Caki2 (cell line): ENCODE results near the gene ADGRB2. TPM values are rescaled to one million over a fixed set of nuclear protein-coding genes. Genes with fewer than 3 reads are reported as not detected.

ENCODE experiments used
- DNase-seq: peaks from one replicate; pipeline ENCODE4 v3.0.0-alpha.2; 2015; ENCODE audit warnings: low read depth
- in situ Hi-C: cut with HindIII; loops from 2 replicates; pipeline ENCODE4 v1.10.0; 2016; ENCODE audit warnings: low sequenced_read_pairs, low pct_unique_long_range_greater_than_20kb, mixed read lengths
- total RNA-seq: library from RNA; depleted of rRNA; stranded (reverse); fragments of >200 nt; shearing (Covaris generic); gene quantifications from 2 replicates; pipeline ENCODE4 v1.2.3, GENCODE V29; 2014; ENCODE audit warnings: low replicate concordance

ADGRB2 gene
- total RNA-seq, 1 experiment from 2014 or later, result 13.7 TPM

- DNase-seq, result no peak
- in situ Hi-C loops, result no loop called here
Measured at GRCh38 chr1:31700468-31701090, 63.6 kb downstream of the ADGRB2 start.

- in situ Hi-C loops, result no loop called here
- DNase-seq, result no peak
Measured at GRCh38 chr1:31699341-31699891, 64.7 kb downstream of the ADGRB2 start.

DNA sequence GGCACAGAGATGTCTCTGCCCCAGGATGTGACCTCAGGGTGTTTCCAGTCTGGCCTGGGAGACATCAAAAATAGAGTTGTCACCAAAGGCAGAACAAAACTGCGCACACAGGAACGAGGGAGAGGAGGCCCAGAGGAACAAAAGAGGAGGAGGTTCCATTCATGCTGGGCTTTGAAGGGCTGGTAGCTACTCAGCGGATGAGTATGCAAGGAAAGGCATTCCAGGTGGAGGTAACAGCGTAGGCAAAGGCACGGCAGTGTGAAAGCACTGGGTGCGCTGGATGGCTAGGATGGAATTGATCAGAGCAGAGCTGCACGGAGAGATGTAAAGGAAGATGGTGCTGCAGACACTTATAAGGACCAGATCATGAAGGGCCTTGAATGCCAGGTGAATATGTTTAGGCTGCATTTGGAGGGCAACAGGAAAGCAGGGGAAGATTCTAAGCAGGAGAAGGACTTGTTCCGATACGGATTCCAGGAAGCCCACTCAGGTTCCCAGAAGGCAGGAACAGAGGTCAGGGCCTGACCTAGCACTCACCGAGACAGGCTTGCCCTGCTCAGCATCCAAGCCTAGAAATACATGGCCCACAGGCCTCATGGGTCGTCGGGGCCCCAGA is 66.7 kb downstream of the ADGRB2 start:
- no peak for DNase-seq
- in situ Hi-C loops, result no loop called here

- DNase-seq, result no peak
- in situ Hi-C loops, result no loop called here
Measured at GRCh38 chr1:31696242-31696641, 67.9 kb downstream of the ADGRB2 start.

- in situ Hi-C loops, result no loop called here
- no peak for DNase-seq
Measured at GRCh38 chr1:31695327-31695726, 68.8 kb downstream of the ADGRB2 start.

DNA sequence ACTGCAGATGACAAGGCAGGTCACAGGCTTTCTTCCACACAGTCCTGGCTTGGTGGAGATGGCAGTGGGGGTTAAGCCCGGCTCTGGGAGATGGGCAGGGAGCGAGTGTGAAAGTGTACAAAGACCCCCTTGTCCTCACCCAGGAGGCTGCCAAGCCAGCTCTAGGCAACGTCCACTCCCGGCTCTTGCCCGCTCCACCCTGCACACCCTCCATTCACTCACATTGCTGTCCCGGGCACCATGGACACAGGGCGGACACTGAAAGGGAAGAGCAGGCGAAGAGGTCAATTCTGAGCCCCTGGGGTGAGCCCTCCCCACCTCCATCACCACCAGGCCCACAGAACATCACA is 69.2 kb downstream of the ADGRB2 start:
- no peak for DNase-seq
- in situ Hi-C loops, result no loop called here

GRCh38 chr1:31694069-31694963 is 69.8 kb downstream of the ADGRB2 start:
- in situ Hi-C loops, result no loop called here

DNA sequence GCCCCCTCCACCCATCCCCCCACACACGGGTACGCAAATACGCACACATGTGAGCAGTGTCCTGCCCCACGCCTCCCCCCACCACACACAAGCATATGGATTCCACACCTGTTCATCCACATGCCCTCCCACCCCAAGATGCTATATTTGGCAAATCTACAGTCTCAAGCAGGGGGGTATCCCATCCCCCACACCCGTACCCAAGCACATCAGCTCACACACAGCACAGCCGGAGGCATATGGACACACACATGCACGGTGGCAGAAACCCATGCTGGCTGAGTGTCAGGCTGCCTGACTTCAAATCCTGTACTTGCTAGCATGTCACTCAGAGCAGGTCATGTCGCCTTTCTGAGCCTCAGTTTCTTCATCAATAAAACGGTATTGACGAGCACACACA is 70.9 kb downstream of the ADGRB2 start:
- in situ Hi-C loops, result no loop called here

More at GRCh38 chr1:31694069-31694963, 69.8 kb downstream of the ADGRB2 start:
- DNase-seq, result no peak

DNA sequence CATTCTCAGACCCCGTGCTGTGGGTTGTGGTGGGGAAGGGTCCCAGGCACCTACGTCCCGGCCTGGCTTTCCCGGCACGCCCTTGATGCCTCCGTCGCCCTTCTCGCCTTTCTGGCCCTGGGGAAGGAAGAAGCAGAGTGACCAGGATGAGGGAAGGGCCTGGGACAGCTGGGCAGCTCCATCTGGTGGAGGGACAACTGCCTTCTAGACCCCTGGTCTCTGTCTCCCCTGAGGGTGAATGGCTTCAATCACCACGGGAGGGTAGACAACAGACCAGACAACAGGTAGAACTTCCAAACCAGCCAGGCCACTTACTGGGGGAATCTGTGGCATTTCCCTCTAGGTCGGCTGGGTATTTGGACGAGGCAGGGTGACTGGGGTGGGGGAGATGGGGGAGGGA is 72.2 kb downstream of the ADGRB2 start:
- in situ Hi-C loops, result no loop called here
- DNase-seq, result no peak

More for the DNA sequence above, 70.9 kb downstream of the ADGRB2 start:
- no peak for DNase-seq

GRCh38 chr1:31691446-31691845 is 72.7 kb downstream of the ADGRB2 start:
- no peak for DNase-seq
- in situ Hi-C loops, result no loop called here

DNA sequence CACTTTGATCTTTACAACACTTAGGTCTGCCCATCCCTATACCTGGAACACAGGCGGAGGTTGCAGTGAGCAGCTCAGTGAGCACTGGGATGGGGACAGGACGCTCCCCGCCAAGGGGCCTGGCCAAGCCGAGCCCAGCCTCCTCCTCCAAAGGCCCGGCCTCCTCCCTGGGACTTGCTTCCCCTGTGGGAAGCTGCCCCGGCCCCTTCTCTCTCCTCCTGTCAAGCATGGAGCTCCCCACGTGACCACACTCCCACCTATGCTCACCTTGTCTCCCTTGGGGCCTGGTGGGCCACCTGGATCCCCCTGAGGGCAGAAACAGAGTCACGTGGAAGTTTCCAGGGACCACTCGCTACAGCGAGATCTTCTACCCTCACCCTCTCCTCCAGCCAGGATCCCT is 73.2 kb downstream of the ADGRB2 start:
- in situ Hi-C loops, result no loop called here
- DNase-seq, result no peak

GRCh38 chr1:31689854-31690253 is 74.3 kb downstream of the ADGRB2 start:
- peak; percentile 44 for DNase-seq
- in situ Hi-C loops, result no loop called here

GRCh38 chr1:31689379-31689778 is 74.8 kb downstream of the ADGRB2 start:
- in situ Hi-C loops, result no loop called here
- DNase-seq, result no peak

- no peak for DNase-seq
- in situ Hi-C loops, result no loop called here
Measured at GRCh38 chr1:31688233-31688918, 75.8 kb downstream of the ADGRB2 start.

DNA sequence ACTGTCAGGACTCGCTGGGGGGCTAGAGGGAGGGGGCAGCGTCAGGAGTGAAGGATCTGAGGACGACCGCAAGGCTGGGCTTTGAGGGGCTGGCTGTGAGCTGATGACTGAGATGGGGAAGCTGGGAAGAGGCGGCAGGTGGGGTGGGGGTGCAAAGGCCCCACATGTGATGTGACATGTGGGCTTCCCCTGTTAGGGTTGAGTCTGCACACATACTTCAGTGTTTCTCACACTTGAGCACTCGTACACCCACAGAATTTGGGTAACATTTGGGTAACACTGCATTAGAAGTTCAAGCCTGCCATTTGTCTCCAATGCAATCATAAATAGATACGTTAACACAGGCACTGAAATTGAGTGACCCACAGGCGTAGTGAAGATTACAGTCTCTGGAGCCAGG is 76.5 kb downstream of the ADGRB2 start:
- no peak for DNase-seq
- in situ Hi-C loops, result no loop called here

- DNase-seq, result no peak
- in situ Hi-C loops, result no loop called here
Measured at GRCh38 chr1:31685795-31686194, 78.3 kb downstream of the ADGRB2 start.

DNA sequence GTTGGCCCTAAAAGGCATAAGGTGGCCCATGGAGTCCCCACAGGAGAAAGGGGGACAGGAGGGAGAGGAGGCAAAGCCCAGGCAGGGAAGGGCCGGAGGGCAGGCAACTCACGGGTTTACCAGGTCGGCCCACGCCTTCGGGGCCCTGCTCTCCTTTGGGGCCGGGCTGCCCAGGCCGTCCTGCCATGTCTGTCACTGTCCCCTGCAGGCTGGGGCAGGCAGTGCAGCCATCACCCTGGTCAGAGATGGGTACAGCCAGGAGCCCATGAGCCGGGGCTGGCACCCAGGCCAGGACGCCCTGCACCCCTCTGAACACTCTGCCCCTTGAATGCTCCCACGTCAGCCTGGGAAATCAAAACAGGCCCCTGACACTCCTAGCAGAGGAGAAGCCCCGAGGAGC is 80.1 kb downstream of the ADGRB2 start:
- DNase-seq, result no peak
- in situ Hi-C loops, result no loop called here

- in situ Hi-C loops, result no loop called here
- no peak for DNase-seq
Measured at GRCh38 chr1:31681415-31681814, 82.7 kb downstream of the ADGRB2 start.
